Left kidney (tissue), 2 donors: ENCODE measurements around the gene PARD3. TPM values are rescaled to one million over a fixed set of nuclear protein-coding genes. Genes with fewer than 3 reads are reported as not detected.

Experiments
- DNase-seq: peaks from one replicate; pipeline ENCODE4 v3.0.0-alpha.2; 2013
- polyA plus RNA-seq: library from polyadenylated mRNA; unstranded; fragments of 120-200 nt; gene quantifications from one replicate; pipeline ENCODE4 v1.2.1, GENCODE V29; 2013; ENCODE audit not compliant: insufficient read length

The PARD3 gene
- polyA plus RNA-seq, 1 donor = 81.9 TPM

GRCh38 chr10:34494012-34494411 lies 321.1 kb downstream of the PARD3 start:
- DNase-seq = no peak

- no peak for DNase-seq
These were observed 323.0 kb downstream of the PARD3 start for GRCh38 chr10:34492081-34492480.

GRCh38 chr10:34491678-34492077 lies 323.4 kb downstream of the PARD3 start:
- DNase-seq = no peak

- DNase-seq = no peak
These were observed 324.9 kb downstream of the PARD3 start for GRCh38 chr10:34489973-34490745.

- DNase-seq = no peak
These were observed 325.7 kb downstream of the PARD3 start for GRCh38 chr10:34489411-34489810.

- DNase-seq = no peak
These were observed 326.5 kb downstream of the PARD3 start for GRCh38 chr10:34488476-34489130.

GRCh38 chr10:34486008-34486407 lies 329.1 kb downstream of the PARD3 start:
- no peak for DNase-seq

GRCh38 chr10:34484164-34484563 lies 330.9 kb downstream of the PARD3 start:
- DNase-seq = no peak

GRCh38 chr10:34480345-34480744 lies 334.8 kb downstream of the PARD3 start:
- DNase-seq = no peak

GRCh38 chr10:34479520-34480179 lies 335.4 kb downstream of the PARD3 start:
- no peak for DNase-seq

- DNase-seq = no peak
These were observed 337.8 kb downstream of the PARD3 start for GRCh38 chr10:34477249-34477648.

GRCh38 chr10:34476608-34477007 lies 338.5 kb downstream of the PARD3 start:
- DNase-seq = no peak

- DNase-seq = no peak
These were observed 339.3 kb downstream of the PARD3 start for GRCh38 chr10:34475786-34476185.

- DNase-seq = no peak
These were observed 339.8 kb downstream of the PARD3 start for GRCh38 chr10:34475274-34475646.

- DNase-seq = no peak
These were observed 340.4 kb downstream of the PARD3 start for GRCh38 chr10:34474555-34475273.

GRCh38 chr10:34474009-34474376 lies 341.1 kb downstream of the PARD3 start:
- DNase-seq = no peak

GRCh38 chr10:34473174-34474008 lies 341.7 kb downstream of the PARD3 start:
- no peak for DNase-seq

- no peak for DNase-seq
These were observed 344.8 kb downstream of the PARD3 start for GRCh38 chr10:34470307-34470706.

GRCh38 chr10:34469446-34469845 lies 345.6 kb downstream of the PARD3 start:
- no peak for DNase-seq

GRCh38 chr10:34467902-34468301 lies 347.2 kb downstream of the PARD3 start:
- DNase-seq = no peak

GRCh38 chr10:34467364-34467763 lies 347.7 kb downstream of the PARD3 start:
- no peak for DNase-seq

GRCh38 chr10:34465678-34466077 lies 349.4 kb downstream of the PARD3 start:
- DNase-seq = no peak
